GM12878 (cell line): ENCODE data around the gene NELFB. TPM values are rescaled to one million over a fixed set of nuclear protein-coding genes. Genes with fewer than 3 reads are reported as not detected.
A peak's percentile ranks its signal among the peaks of the same experiment; 100 is the strongest.

Experiments
- BCL3 ChIP-seq: IDR thresholded peaks from 2 replicates; pipeline ENCODE4 v1.6.1; 2011; ENCODE audit warnings: borderline replicate concordance, low read depth, mild to moderate bottlenecking, moderate library complexity, low read length; ENCODE audit not compliant: insufficient read depth, poor library complexity, severe bottlenecking
- BCLAF1 ChIP-seq: fragments of 450-650 bp; IDR thresholded peaks from 2 replicates; pipeline ENCODE4 v1.6.1; 2017; ENCODE audit warnings: antibody characterized with exemption, mild to moderate bottlenecking, moderate library complexity
- BMI1 ChIP-seq: fragments of 450-650 bp; IDR thresholded peaks from 2 replicates; pipeline ENCODE4 v1.6.1; 2016; ENCODE audit warnings: mild to moderate bottlenecking, moderate library complexity, borderline replicate concordance
- CBFB ChIP-seq: IDR thresholded peaks from 2 replicates; pipeline ENCODE4 v1.6.1; 2016; ENCODE audit warnings: antibody characterized with exemption, low read depth
- CREM ChIP-seq: IDR thresholded peaks from 2 replicates; pipeline ENCODE4 v1.6.1; 2014; ENCODE audit warnings: antibody characterized with exemption, low read depth
- EGR1 ChIP-seq, 2 experiments: IDR thresholded peaks; 1 replicate in 1 of 2; 2 replicates in 1 of 2; pipeline ENCODE4 v1.6.1; 2011 to 2012; ENCODE audit warnings: low read depth in 2 of 2, low read length in 2 of 2, borderline replicate concordance in 1 of 2, mild to moderate bottlenecking in 1 of 2, moderate library complexity in 1 of 2
- FOXK2 ChIP-seq: fragments of 450-650 bp; IDR thresholded peaks from 2 replicates; pipeline ENCODE4 v1.6.1; 2017; ENCODE audit warnings: mild to moderate bottlenecking, moderate library complexity
- MEF2A ChIP-seq: IDR thresholded peaks from 2 replicates; pipeline ENCODE4 v1.6.1; 2011; ENCODE audit warnings: low read depth, mild to moderate bottlenecking, low read length, moderate library complexity; ENCODE audit not compliant: insufficient read depth
- MLLT1 ChIP-seq: fragments of 450-650 bp; IDR thresholded peaks from 2 replicates; pipeline ENCODE4 v1.6.1; 2016; ENCODE audit warnings: mild to moderate bottlenecking
- NBN ChIP-seq: fragments of 450-650 bp; IDR thresholded peaks from 2 replicates; pipeline ENCODE4 v1.6.1; 2016
- PAX5 ChIP-seq: IDR thresholded peaks from 2 replicates; pipeline ENCODE4 v1.6.1; 2011; ENCODE audit warnings: low read depth, low read length, borderline replicate concordance
- PKNOX1 ChIP-seq: fragments of 450-650 bp; IDR thresholded peaks from 2 replicates; pipeline ENCODE4 v1.6.1; 2016; ENCODE audit warnings: mild to moderate bottlenecking
- RAD21 ChIP-seq: IDR thresholded peaks from 2 replicates; pipeline ENCODE4 v1.6.1; 2011; ENCODE audit warnings: mild to moderate bottlenecking, low read depth, low read length, moderate library complexity; ENCODE audit not compliant: insufficient read depth
- RUNX3 ChIP-seq: IDR thresholded peaks from 2 replicates; pipeline ENCODE4 v1.6.1; 2012; ENCODE audit warnings: low read length, inconsistent platforms
- SKIL ChIP-seq: fragments of 450-650 bp; IDR thresholded peaks from 2 replicates; pipeline ENCODE4 v1.6.1; 2017; ENCODE audit warnings: mild to moderate bottlenecking, low read depth, inconsistent platforms; ENCODE audit not compliant: poor library complexity, severe bottlenecking
- SREBF2 ChIP-seq: IDR thresholded peaks from 2 replicates; pipeline ENCODE4 v1.6.1; 2012; ENCODE audit warnings: mild to moderate bottlenecking, low read length
- STAT3 ChIP-seq: IDR thresholded peaks from 2 replicates; pipeline ENCODE4 v1.6.1; 2011; ENCODE audit warnings: low read depth, low read length, improper control_type of control experiment
- TCF3 ChIP-seq: IDR thresholded peaks from 2 replicates; pipeline ENCODE4 v1.6.1; 2012; ENCODE audit warnings: low read depth, mild to moderate bottlenecking, low read length, borderline replicate concordance; ENCODE audit not compliant: insufficient read depth
- USF1 ChIP-seq: IDR thresholded peaks from 2 replicates; pipeline ENCODE4 v1.6.1; 2011; ENCODE audit warnings: borderline replicate concordance, low read depth, mild to moderate bottlenecking, moderate library complexity, mixed read lengths, low read length; ENCODE audit not compliant: insufficient read depth; ENCODE audit errors: extremely low read length
- polyA plus RNA-seq, 11 experiments: library from polyadenylated mRNA; depleted of rRNA in 4 of 11; unstranded in 6 of 11; stranded (reverse) in 5 of 11; fragments of >200 nt; fragmentation: Nextera tagmentation in 4 of 11; fragmentation: Illumina TruSeq in 1 of 11; extraction: Ambion mirVana in 4 of 11; extraction: Trizol in 1 of 11; gene quantifications; 1 replicate in 1 of 11; 2 replicates in 10 of 11; pipeline versions ENCODE4 v1.2.1 to v1.2.3, GENCODE V29; 2011 to 2016; ENCODE audit warnings: inconsistent platforms in 2 of 11, missing spikeins in 2 of 11, low read depth in 1 of 11
- total RNA-seq, 4 experiments: library from RNA; depleted of rRNA in 3 of 4; stranded (reverse); fragments of >200 nt in 3 of 4; fragmentation: Illumina TruSeq in 1 of 4; extraction: Trizol in 1 of 4; gene quantifications; 2 replicates each; pipeline versions ENCODE4 v1.2.1 to v1.2.3, GENCODE V29; 2013 to 2021

NELFB gene
- total and polyA plus RNA-seq, 10 of the 15 experiments (the other 5 are each of a cell fraction or from before 2014, with no cell fraction given) = 0.19 to 63.4 (median 30.9) TPM

GRCh38 chr9:137236238-137236935 is 18.7 kb upstream of the NELFB start (continued):
- TF ChIP-seq MLLT1 (no peak), CBFB (no peak), PAX5 (no peak), RAD21 (peak; percentile 79), SREBF2 (no peak), EGR1 (IDR thresholded peaks at IDR 0.05; ENCODE audit: borderline replicate concordance in 1 of 2, low read depth in 2 of 2, low read length in 2 of 2) (peak in 1 of 2 experiments; percentile 84; a peak in 2 of 3 replicates), BCL3 (no peak), PKNOX1 (peak; percentile 33; the same call in 1 of the 2 replicates), SKIL (no peak), RUNX3 (no peak), CREM (peak; percentile 23; the same call in 1 of the 2 replicates), MEF2A (no peak), NBN (peak; percentile 84), USF1 (no peak), STAT3 (no peak), BCLAF1 (no peak), BMI1 (no peak), FOXK2 (no peak), TCF3 (peak; percentile 80; the same call in 1 of the 2 replicates)
